Islet of Langerhans (tissue), 1 donor: ENCODE data around the gene CRB1.
A peak's percentile ranks its signal among the peaks of the same experiment; 100 is the strongest.

Experiments used
- FAIRE-seq: peaks from one replicate; lab custom pipeline; 2011; peaks lifted over from hg19 to GRCh38; lab: Jason Lieb, UNC

CRB1 gene

DNA sequence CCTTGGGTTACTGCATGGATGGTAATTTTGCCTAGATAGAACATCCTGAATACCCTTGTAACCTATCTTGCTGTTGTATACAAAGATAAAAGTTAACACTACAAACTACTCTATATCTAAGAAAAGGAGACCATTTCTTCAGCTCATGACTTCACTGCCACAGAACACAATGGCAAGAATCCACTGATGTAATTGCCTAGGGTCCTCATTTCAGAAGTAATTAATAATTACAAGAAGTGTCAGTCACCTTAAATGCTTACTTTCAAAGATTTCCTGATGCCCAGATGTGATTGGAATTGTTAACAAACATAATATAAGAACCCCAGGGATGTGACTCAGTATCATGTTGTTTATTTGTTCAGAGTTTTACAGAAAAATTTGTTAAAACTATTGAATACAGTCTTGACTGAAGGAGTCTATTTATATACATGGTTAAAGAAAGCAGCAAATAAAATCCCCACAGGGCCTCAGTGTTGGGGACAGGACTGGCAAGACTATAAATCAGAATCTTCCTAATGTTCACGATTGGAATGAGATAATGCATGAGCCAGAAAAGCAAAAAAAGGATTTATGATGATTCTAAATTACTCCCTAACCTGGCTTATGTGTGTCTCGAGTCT, 83.9 kb downstream of the CRB1 start:
- no peak for FAIRE-seq

DNA sequence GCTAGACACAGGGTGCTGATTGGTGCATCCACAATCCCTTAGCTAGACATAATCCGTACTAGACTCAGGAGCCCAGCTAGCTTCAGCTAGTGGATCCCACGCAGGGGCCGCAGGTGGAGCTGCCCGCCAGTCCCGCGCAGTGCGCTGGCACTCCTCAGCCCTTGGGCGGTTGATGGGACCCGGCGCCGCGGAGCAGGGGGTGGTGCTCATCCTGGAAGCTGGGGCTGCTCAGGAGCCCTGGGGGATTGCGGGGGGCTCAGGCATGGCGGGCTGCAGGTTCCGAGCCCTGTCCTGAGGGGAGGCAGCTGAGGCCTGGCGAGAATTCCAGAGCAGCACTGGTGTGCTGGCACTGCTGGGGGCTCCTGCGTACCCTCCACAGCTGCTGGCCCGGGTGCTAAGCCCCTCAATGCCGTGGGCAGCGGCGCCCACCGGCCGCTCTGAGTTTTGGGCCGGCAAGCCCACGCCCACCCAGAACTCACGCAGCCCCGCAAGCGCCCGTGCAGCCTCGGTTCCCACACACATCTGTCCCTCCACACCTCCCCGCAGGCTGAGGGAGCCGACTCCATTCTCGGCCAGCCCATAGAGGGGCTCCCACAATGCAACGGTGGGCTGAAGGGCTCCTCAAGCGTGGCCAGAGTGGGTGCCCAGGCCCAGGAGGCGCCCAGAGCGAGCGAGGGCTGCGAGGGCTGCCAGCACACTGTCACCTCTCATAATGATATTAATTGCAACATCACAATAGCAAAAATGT, 87.4 kb downstream of the CRB1 start:
- FAIRE-seq = no peak

GRCh38 chr1:197356723-197357533, 88.9 kb downstream of the CRB1 start:
- peak; percentile 64 for FAIRE-seq

GRCh38 chr1:197358959-197359358, 90.9 kb downstream of the CRB1 start:
- FAIRE-seq = no peak

GRCh38 chr1:197360068-197360467, 92.0 kb downstream of the CRB1 start:
- FAIRE-seq = no peak

DNA sequence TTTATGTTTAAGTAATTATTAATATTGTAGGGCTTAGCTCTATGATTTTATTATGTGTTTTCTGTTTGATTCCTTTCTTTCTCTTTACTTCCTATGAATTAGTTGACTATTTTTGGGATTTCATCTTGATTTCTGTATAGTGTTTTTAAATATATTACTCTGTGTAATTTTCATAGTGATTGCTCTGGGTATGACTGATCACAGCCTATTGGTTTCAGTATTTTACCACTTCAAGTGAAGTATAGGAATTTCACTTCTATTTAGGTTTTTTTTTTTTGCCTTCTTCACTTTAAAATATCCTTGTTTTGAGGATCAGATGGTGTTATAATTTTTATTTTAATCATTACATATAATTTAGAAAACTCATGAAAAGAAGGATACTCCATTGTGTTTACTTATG, 94.8 kb downstream of the CRB1 start:
- peak; percentile 17 for FAIRE-seq

- no peak for FAIRE-seq
Measured at GRCh38 chr1:197363855-197364254, 95.8 kb downstream of the CRB1 start.

DNA sequence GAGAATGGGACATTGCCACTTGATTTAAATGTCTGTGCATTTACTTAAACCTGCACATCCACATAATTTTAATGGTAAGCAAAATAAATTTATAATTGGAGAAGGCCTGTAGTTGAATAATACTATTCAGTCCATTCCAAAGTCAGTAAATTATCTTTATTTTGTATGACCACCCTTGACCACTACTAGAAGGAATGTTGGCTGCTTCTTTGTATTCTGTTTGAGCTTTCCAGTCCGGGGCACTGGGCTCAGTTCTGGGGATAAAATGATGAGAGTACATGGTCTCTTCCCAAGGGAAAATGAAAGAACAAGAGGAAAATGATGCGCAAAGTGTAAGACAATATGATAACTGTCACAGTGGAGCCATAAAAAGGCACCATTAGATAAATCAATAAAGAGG, 98.9 kb downstream of the CRB1 start:
- no peak for FAIRE-seq

DNA sequence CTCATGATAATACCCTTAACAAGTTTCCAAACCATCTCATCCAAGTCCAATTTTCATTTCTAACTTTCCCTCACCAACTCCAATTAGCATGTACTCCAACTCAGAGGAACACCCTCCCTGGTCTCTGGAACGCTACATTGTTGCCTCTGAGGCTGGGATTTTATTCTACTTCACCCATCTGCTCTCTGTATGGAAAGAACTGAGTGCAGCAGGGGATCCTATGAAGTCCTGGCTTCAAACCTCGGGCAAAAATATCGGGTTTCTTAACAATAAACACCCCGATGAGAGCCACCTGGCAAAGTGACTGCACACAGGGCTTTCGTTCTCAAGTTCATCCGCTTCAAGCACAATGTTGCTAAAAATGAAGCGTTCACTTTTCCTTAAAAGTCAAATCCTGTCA, 99.6 kb downstream of the CRB1 start:
- no peak for FAIRE-seq

DNA sequence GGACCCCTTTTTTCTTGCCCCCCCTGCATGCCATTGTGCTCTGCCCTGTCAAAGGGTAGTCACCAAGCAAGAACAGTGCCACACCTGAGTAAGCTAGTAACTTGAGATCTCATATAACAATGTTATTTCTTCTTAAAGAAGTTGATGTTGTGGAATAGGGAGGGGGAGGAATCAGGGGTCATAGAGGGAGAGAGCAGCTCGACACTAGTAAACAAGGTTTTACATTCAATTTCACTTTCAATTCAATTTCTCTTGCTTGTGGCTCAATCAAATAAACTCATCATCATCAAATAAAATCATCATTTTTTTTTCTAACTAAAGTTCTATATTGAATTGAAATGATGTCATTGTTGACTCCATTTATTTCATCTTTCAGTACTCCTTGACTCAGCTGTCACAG, 106.4 kb downstream of the CRB1 start:
- no peak for FAIRE-seq

GRCh38 chr1:197384471-197384870, 116.4 kb downstream of the CRB1 start:
- no peak for FAIRE-seq

GRCh38 chr1:197388801-197389200, 120.7 kb downstream of the CRB1 start:
- no peak for FAIRE-seq

DNA sequence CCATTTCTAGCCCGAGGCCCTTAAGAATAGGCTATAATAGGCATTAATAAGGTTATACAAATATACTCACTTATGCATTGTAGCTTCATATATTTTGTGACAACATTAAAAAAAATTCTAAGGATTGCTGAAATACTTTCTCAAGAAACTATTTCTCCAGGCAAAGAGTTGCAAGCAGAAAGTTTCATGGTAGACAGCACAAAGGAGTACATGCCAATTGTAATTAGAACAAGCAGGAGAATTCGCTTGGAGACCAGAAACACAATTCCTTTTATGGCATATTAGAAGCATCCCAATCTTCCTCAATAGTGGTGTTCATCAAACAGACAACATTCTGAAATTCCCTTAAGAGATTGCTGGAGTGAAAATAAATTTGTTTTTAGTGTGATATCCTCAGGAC, 122.8 kb downstream of the CRB1 start:
- no peak for FAIRE-seq

DNA sequence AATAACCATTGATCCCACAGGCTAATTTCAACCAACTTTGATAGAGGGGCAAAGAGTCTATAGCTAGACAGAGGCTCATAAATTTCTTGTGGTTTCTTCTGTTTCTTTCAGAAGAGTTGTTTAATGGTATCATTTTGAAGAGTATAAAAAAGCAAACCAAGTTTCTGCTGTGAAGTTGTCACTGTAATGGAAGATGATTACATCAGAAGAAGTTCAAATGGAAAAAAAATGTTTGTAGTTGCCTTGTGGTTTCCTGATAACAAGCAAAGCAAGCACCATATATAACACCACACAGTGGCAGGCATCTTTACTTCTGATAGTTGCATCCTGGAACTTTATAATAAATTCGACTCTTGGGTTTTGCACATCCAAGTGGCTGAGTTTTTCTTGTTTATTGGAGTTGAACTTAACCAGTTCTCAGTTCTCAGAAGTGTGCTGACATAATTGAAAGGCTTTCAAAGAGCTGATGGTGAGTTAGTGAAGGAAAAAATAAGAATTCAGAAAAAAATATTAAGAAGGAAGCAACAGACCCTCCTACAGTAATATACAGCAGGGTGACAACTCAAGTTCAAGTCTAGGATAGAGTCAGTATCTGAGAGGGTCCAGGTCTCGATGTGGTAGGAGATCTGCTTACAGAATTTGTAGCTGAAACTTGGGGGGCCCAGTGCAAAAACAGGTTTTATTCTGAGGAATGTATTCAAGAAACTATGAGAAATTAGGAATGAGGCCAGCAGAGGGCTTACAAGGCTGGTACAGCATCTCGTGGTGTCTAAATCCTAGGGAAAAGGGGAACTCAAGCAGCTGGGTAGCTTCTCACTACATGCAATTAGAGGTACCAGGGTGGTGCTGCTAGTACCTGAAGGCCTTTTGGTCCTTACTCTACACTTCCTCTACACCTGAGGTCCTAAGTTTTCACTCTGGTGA, 123.5 kb downstream of the CRB1 start:
- no peak for FAIRE-seq

DNA sequence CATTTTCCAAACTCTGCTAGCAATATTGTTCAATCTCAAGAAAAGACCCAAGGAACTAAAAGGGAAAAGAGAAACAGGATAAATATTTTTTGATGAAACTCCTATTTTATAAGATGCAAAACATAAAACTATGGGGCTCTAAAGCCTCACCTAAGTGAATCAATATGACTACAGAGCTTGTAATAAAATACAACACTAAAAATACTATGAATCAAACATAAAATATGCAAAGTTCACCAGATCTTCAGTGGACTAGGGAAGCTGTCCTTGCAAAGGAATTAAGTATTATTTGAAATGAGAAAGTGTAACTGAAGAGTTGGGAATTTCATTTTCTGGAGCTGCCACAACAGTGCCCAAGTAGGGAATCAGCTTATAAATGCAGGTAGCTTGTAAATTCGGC, 124.5 kb downstream of the CRB1 start:
- no peak for FAIRE-seq

- FAIRE-seq = peak; percentile 33
Measured at GRCh38 chr1:197393105-197393504, 125.1 kb downstream of the CRB1 start.

- FAIRE-seq = no peak
Measured at GRCh38 chr1:197393772-197394171, 125.7 kb downstream of the CRB1 start.

DNA sequence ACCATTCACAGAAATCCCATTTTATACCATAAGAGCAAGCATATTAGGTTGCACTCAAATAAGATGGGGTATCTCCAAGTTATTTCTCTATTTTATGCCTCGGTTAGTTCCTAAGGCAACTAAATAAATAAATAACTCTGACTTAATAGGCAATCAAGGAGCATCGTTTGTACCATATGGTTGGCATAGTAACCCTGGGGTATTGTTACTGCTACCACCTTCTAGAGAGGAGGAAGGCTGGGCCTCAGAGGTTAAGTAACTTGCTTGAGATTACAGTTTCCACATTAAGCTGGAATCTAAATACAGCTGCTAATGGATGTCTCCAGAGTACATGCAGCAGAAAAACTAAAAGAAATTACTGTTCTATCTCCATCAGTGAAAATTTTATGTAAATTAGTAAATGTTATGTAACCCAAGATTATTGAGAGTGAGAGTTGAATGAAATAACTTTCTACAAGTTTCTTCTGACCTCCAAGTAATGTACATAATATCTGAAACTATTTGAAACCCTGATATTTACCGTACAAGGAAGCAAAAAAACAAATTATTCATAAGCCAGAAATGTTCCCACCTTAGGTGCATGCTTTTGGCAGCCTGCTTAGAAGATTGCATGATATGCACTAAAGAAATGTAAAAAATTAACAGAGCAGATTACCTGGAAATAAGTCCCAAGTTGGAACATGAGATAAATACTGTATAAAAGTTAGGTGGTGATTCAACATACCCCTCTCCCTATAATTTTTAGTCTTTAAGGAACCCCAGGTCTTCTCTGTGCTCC, 127.0 kb downstream of the CRB1 start:
- peak; percentile 5 for FAIRE-seq

GRCh38 chr1:197397895-197398294, 129.8 kb downstream of the CRB1 start:
- no peak for FAIRE-seq

DNA sequence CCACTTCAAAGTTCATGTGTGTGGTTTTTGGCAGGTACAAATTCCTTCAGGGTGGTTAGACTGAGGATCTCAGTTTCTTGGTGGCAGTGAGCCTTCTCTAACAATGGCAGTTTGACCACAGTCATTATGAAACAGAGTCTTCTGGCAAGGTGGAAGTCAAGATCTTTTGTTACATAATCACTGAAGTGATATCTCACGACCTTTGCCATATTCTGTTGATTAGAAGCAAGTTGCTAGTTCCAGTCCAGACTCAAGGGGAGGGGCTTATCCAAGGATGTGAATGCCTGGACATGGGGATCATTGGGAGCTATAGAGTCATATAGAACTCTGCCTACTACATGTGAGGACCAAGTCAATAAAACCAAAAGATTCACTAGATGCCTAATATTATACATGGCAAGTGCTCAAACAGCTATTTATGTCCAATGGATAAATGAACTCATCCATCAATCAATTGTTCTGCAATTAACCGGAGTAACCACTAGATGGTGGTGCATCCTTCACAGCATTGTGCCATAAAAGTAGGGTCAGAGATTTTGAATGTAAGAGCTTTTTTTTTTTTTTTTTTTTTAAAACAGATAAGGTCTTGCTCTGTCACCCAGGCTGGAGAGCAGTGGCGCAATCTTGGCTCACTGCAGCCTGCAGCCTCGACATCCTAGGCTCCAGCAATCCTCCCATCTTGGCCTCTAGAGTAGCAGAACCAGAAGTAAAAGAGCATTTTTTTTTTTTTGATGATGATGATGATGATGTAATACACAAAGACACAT, 131.9 kb downstream of the CRB1 start:
- no peak for FAIRE-seq

GRCh38 chr1:197400522-197400902, 132.5 kb downstream of the CRB1 start:
- no peak for FAIRE-seq
